Esophagus squamous epithelium (tissue), 5 donors: Measurements from ENCODE around the gene MB. TPM values are rescaled to one million over a fixed set of nuclear protein-coding genes. Genes with fewer than 3 reads are reported as not detected.

Experiments used
- DNase-seq: peaks from one replicate; lab custom pipeline; 2025; lab: John Stamatoyannopoulos, UW
- H3K27ac ChIP-seq, 4 donors: fragments of 200-600 bp; sonication (generic); one replicate each; pipeline ENCODE4 v1.5.1; 2016 to 2019; ENCODE audit warnings: mild to moderate bottlenecking in 1 of 4
- H3K27me3 ChIP-seq, 4 donors: fragments of 200-600 bp; sonication (generic); 1 replicate in 3 of 4; 2 replicates in 1 of 4; pipeline versions ENCODE4 v1.5.1 to v1.6.0; 2017 to 2021; ENCODE audit warnings: antibody characterized with exemption in 1 of 4
- H3K36me3 ChIP-seq, 3 donors: fragments of 200-600 bp; sonication (generic); one replicate each; pipeline ENCODE4 v1.5.1; 2016 to 2019
- H3K4me1 ChIP-seq, 3 donors: fragments of 200-600 bp; sonication (generic); one replicate each; pipeline ENCODE4 v1.5.1; 2017 to 2019
- H3K4me3 ChIP-seq, 4 donors: fragments of 200-600 bp; sonication (generic); 1 replicate in 3 of 4; 2 replicates in 1 of 4; pipeline ENCODE4 v1.5.1; 2016 to 2019; ENCODE audit warnings: mild to moderate bottlenecking in 2 of 4, moderate library complexity in 1 of 4
- H3K9me3 ChIP-seq, 3 donors: fragments of 200-600 bp; sonication (generic); one replicate each; pipeline ENCODE4 v1.5.1; 2016 to 2019
- CTCF ChIP-seq, 6 experiments: fragments of 450-650 bp in 4 of 6; fragments of 200-600 bp in 2 of 6; sonication (generic) in 2 of 6; IDR thresholded peaks; one replicate each; pipeline ENCODE4 v1.5.1; 2016 to 2019; ENCODE audit warnings: antibody characterized with exemption in 6 of 6, mild to moderate bottlenecking in 4 of 6, moderate library complexity in 4 of 6
- POLR2A ChIP-seq, 4 donors: fragments of 450-650 bp; IDR thresholded peaks; one replicate each; pipeline ENCODE4 v1.6.1; 2017; ENCODE audit warnings: antibody characterized with exemption in 4 of 4, mild to moderate bottlenecking in 4 of 4, moderate library complexity in 3 of 4
- WGBS, 2 donors: methylation state at CpG; one replicate each; pipeline ENCODE4 v1.1.5; 2018; 5-methylcytosine and 5-hydroxymethylcytosine counted together
- intact Hi-C: fragments of 100-400 bp; cut with DNase I; formaldehyde crosslinking; loops from one replicate; pipeline ENCODE4 v1.15.0; 2022
- total RNA-seq, 4 donors: library from RNA; depleted of rRNA; stranded (reverse); fragments of >200 nt; gene quantifications; one replicate each; pipeline ENCODE4 v1.1.0, GENCODE V29; 2016
- donor health status: DM: yes; HTN: yes; CAD: no.

Gene MB
- total RNA-seq, 4 donors from 2014 or later = 0.44 to 11.8 (median 5.4) TPM; not detected in 1

- Histone ChIP-seq H3K27ac (no peak overlapping the region), H3K27me3 (peaks cover 0 to 13% (median 0%) of the 10 kb centered on the region in 4 donors), H3K4me3 (no peak overlapping the region), H3K36me3 (no peaks in the 10 kb centered on the region), H3K4me1 (peaks cover 0 to 9% (median 0%) of the 10 kb centered on the region in 3 donors), H3K9me3 (no peaks in the 10 kb centered on the region)
- no peak for DNase-seq
- intact Hi-C loops = no loop called here
- TF ChIP-seq CTCF (IDR thresholded peaks at IDR 0.05) (no peak), POLR2A (IDR thresholded peaks at IDR 0.05) (no peak)
- WGBS, 2 donors = 53 to 81% methylated on average over 4 to 9 of the region's 10 CpGs
Measured at GRCh38 chr22:35610741-35611140, 6.4 kb downstream of the MB start.

DNA sequence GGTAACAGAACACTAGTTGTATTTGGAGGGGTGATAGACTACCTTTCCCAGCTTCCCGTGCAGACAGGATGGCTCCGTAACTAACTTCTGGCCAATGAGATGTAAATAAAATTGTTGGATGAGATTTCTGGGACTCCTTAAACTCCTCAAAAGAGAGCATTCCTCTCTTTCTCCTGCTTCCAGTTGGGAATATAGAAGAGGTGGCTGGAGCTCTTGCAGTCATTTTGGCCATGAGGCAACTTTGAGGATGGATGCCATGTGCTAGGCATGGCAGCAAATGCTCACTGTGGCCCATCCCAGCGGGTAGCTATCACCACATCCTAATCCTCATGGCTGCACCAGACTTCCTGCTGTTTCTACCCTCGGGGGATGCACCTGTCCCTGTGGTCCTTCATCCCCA is 7.4 kb downstream of the MB start:
- intact Hi-C loops = no loop called here
- Histone ChIP-seq H3K4me1 (peaks cover 0 to 10% (median 0%) of the 10 kb centered on the region in 3 donors), H3K4me3 (no peak overlapping the region), H3K27ac (no peak overlapping the region), H3K27me3 (peaks cover 0 to 15% (median 0%) of the 10 kb centered on the region in 4 donors), H3K9me3 (no peaks in the 10 kb centered on the region), H3K36me3 (no peaks in the 10 kb centered on the region)
- no peak for TF ChIP-seq POLR2A (IDR thresholded peaks at IDR 0.05)
- DNase-seq = no peak
- WGBS, 2 donors = 60 to 81% methylated on average over 4 of the region's 4 CpGs

DNA sequence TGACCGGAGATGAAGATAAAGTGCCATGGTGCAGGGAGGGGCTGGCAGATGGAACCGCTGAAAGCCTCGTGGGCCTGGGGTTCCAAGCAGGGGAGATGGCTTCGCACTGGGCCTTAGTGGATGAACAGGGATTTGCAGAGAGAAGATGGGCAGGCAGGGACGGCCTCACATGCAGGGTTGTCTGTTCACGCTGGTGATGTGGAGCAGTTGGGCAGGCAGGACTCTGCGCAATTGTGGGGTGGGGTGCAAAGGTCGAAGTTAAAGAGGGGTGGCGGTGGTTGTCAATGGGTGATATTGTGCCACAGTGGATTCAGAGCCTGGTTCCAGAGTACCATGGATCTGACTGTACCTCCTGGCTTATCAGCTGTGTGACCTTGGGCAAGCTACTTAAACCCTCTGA is 7.9 kb downstream of the MB start:
- intact Hi-C loops = no loop called here
- Histone ChIP-seq H3K4me3 (no peak overlapping the region), H3K9me3 (no peaks in the 10 kb centered on the region), H3K4me1 (peaks cover 0 to 10% (median 0%) of the 10 kb centered on the region in 3 donors), H3K27ac (no peak overlapping the region), H3K36me3 (no peaks in the 10 kb centered on the region), H3K27me3 (peaks cover 0 to 15% (median 0%) of the 10 kb centered on the region in 4 donors)
- no peak for TF ChIP-seq CTCF (IDR thresholded peaks at IDR 0.05)
- TF ChIP-seq POLR2A (IDR thresholded peaks at IDR 0.05) = no peak
- no peak for DNase-seq
- WGBS, 2 donors = 89 to 95% methylated on average over 9 of the region's 9 CpGs

DNA sequence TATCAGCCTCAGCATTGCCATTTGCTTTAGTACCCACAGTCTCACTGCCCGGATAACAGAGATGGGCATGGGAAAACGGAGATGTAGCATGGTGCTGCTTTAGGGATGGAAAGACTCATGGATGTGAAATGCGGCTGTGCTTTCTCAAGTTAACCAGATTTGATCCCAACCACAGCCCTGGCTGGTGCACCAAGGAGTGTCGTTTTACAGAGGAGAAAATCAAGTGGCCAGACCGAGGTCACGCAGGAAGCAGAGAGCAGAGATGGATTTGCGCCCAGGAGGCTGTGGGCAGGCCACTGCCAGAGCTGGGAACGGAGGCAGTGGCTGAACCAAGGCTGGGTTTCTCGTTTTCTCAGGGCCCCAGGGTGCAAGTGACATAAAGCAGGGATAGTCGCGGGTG is 9.0 kb downstream of the MB start:
- TF ChIP-seq CTCF (IDR thresholded peaks at IDR 0.05) (no peak), POLR2A (IDR thresholded peaks at IDR 0.05) (no peak)
- Histone ChIP-seq H3K4me1 (peaks cover 0 to 10% (median 0%) of the 10 kb centered on the region in 3 donors), H3K4me3 (no peak overlapping the region), H3K36me3 (no peaks in the 10 kb centered on the region), H3K27ac (no peak overlapping the region), H3K9me3 (no peaks in the 10 kb centered on the region), H3K27me3 (peaks cover 0 to 15% (median 0%) of the 10 kb centered on the region in 4 donors)
- 78 to 82% methylated on average over 11 of the region's 11 CpGs for WGBS, 2 donors
- DNase-seq = no peak
- intact Hi-C loops = no loop called here

GRCh38 chr22:35606916-35607315 is 10.2 kb downstream of the MB start:
- Histone ChIP-seq H3K36me3 (no peaks in the 10 kb centered on the region), H3K27me3 (peaks cover 0 to 15% (median 0%) of the 10 kb centered on the region in 4 donors), H3K27ac (no peak overlapping the region), H3K4me3 (no peak overlapping the region), H3K4me1 (peaks cover 0 to 10% (median 0%) of the 10 kb centered on the region in 3 donors), H3K9me3 (no peaks in the 10 kb centered on the region)
- no peak for TF ChIP-seq POLR2A (IDR thresholded peaks at IDR 0.05)
- TF ChIP-seq CTCF (IDR thresholded peaks at IDR 0.05) = no peak
- intact Hi-C loops = no loop called here
- DNase-seq = no peak
- 69% methylated on average over 2 to 7 of the region's 8 CpGs for WGBS, 2 donors
